Stomach (tissue), 9 donors: Measurements from ENCODE around the gene TRERF1. TPM values are rescaled to one million over a fixed set of nuclear protein-coding genes. Genes with fewer than 3 reads are reported as not detected.

Experiments
- DNase-seq, 2 donors: peaks; one replicate each; pipeline versions ENCODE4 v3.0.0 to v3.0.0-alpha.2; 2013 to 2019
- H3K27ac ChIP-seq, 5 donors: fragments of 200-600 bp in 4 of 5; sonication (generic) in 4 of 5; one replicate each; pipeline ENCODE4 v1.5.1; 2013 to 2019; ENCODE audit warnings: mild to moderate bottlenecking in 1 of 5, moderate library complexity in 1 of 5
- H3K27me3 ChIP-seq, 3 donors: fragments of 200-600 bp; sonication (generic); one replicate each; pipeline ENCODE4 v1.5.1; 2017 to 2019; ENCODE audit warnings: mixed run types in 1 of 3
- H3K36me3 ChIP-seq, 4 donors: fragments of 200-600 bp; sonication (generic); 1 replicate in 3 of 4; 2 replicates in 1 of 4; pipeline ENCODE4 v1.5.1; 2016 to 2019
- H3K4me1 ChIP-seq, 4 donors: fragments of 200-600 bp; sonication (generic); one replicate each; pipeline ENCODE4 v1.5.1; 2016 to 2019
- H3K4me3 ChIP-seq, 4 donors: fragments of 200-600 bp; sonication (generic) in 3 of 4; one replicate each; pipeline ENCODE4 v1.5.1; 2016 to 2019; ENCODE audit warnings: mild to moderate bottlenecking in 1 of 4
- H3K9me3 ChIP-seq, 4 donors: fragments of 200-600 bp; sonication (generic); one replicate each; pipeline ENCODE4 v1.5.1; 2016 to 2019
- EP300 ChIP-seq: sonication (generic); formaldehyde crosslinking; IDR thresholded peaks from one replicate; pipeline ENCODE4 v1.6.1; 2017; ENCODE audit warnings: antibody characterized with exemption
- POLR2A ChIP-seq, 4 donors: fragments of 450-650 bp; IDR thresholded peaks; one replicate each; pipeline ENCODE4 v1.6.1; 2016; ENCODE audit warnings: antibody characterized with exemption in 4 of 4, control low read depth in 2 of 4, mild to moderate bottlenecking in 1 of 4, moderate library complexity in 1 of 4
- POLR2AphosphoS5 ChIP-seq, 3 donors: sonication (generic); formaldehyde crosslinking; IDR thresholded peaks; one replicate each; pipeline ENCODE4 v1.6.1; 2016; ENCODE audit warnings: antibody characterized with exemption in 3 of 3
- WGBS, 5 donors: extraction: QIAGEN DNeasy Blood & Tissue Kit in 3 of 5; methylation state at CpG; one replicate each; pipeline versions ENCODE4 v1.1.5 to v1.1.7; 2013 to 2018; 5-methylcytosine and 5-hydroxymethylcytosine counted together
- intact Hi-C: fragments of 100-400 bp; cut with DNase I; formaldehyde crosslinking; loops from one replicate; pipeline ENCODE4 v1.15.1; 2023; ENCODE audit warnings: low total_unique reads
- polyA plus RNA-seq, 3 donors: library from polyadenylated mRNA; stranded (reverse); fragments of 200-250 nt; gene quantifications; one replicate each; pipeline ENCODE4 v1.2.3, GENCODE V29; 2013
- total RNA-seq, 5 donors: library from RNA; depleted of rRNA; stranded (reverse); fragments of >200 nt; gene quantifications; one replicate each; pipeline versions ENCODE4 v1.1.0 to v1.2.3, GENCODE V29; 2014 to 2016
- TF ChIP-seq, protein P1 (sequence below), 7 experiments: fragments of 450-650 bp in 4 of 7; fragments of 200-600 bp in 3 of 7; sonication (generic) in 3 of 7; IDR thresholded peaks; one replicate each; pipeline ENCODE4 v1.5.1; 2016 to 2019; ENCODE audit warnings: antibody characterized with exemption in 7 of 7, control low read depth in 2 of 7, mild to moderate bottlenecking in 1 of 7
- donor health status: healthy with polysubstance abuse.
- donor health status: Bipolar disorder and iron deficiency.
- donor health status: healthy.

Gene TRERF1
- total and polyA plus RNA-seq, 8 donors: 2.1 to 8.1 (median 4.9) TPM

DNA sequence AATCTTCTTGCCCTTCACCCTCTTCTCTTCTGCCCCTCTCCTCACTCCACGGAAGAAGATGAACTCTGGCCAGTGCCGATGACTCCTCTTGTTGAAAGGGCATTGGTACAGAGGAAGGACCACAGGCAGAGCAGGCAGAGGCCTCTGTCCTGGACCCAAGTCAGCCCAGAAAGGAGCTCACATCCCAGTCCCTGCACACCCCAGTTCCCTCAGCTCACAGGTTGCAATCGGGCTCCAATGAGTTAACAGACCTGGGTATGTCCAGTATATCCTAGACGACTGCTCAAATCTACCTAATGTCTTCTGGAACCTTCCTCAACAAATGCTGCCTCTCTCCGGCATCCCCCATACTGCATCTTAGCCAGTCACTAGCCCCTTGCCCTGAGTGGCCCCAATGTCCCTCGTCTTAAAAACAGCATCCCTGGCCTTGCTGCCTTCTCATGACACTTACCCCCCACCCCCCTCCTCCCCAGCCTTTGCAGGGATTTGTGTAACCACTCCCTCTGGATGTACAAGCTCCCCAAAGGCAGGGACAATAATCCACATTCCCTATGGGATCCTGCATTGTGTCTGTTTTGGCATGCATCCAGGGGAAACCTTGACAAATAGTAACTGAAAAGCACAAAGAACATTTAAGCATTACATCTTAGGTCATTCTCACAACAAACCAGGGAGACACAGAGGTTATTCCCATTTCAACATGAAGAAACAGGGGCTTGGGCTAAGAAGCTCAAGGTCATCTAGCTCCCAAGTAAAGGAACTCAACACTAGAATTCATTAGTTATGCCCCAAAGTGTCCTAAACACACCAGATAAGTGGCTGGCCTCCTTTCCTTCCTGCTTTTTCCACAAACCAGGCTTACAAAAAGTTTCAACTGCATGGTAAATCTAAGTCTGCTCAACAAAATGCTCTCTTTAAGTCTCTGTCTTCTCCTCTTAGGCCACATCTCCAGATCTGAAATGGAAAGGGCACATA is 45.1 kb downstream of the TRERF1 start:
- Histone ChIP-seq H3K27me3 (no peaks in the 10 kb centered on the region), H3K27ac (peak overlapping the region in 3 of 5 donors; percentile 4 to 57 (median 31)), H3K36me3 (no peaks in the 10 kb centered on the region), H3K4me1 (peaks cover 17 to 77% (median 31%) of the 10 kb centered on the region in 4 donors), H3K4me3 (no peak overlapping the region), H3K9me3 (no peaks in the 10 kb centered on the region)
- TF ChIP-seq EP300 (no peak), POLR2A (IDR thresholded peaks at IDR 0.05) (no peak), POLR2AphosphoS5 (IDR thresholded peaks at IDR 0.05) (no peak)
- DNase-seq: no peak
- intact Hi-C loops: no loop called here
- WGBS, 5 donors: 76 to 90% (median 86%) methylated on average over 6 of the region's 6 CpGs

DNA sequence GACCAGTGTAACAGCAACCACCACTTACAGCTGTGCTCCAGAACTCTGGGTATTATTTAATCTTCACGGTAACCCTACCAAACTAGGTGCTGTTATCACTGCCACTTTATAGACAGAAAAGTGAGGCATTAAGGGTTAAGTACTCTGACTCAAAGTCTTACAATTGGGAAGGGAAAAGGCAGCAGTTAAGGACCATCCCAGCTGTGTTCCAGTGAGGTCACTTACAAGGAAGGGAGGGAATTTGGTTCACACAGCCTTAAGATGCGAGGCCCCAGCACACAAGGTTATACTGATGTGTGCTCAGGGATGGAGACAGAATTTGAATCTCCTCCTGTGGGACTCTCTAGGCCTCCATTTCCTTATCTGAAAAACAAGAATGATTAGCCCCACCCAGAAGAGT is 46.7 kb downstream of the TRERF1 start:
- Histone ChIP-seq H3K36me3 (no peaks in the 10 kb centered on the region), H3K4me3 (no peak overlapping the region), H3K27me3 (no peaks in the 10 kb centered on the region), H3K4me1 (peaks cover 17 to 77% (median 31%) of the 10 kb centered on the region in 4 donors), H3K27ac (peak overlapping the region in 4 of 5 donors; percentile 16 to 70 (median 52)), H3K9me3 (no peaks in the 10 kb centered on the region)
- WGBS, 5 donors: 62 to 73% (median 65%) methylated on average over 2 of the region's 2 CpGs
- no peak for TF ChIP-seq POLR2AphosphoS5 (IDR thresholded peaks at IDR 0.05)
- no peak for TF ChIP-seq EP300
- TF ChIP-seq, protein P1, sequence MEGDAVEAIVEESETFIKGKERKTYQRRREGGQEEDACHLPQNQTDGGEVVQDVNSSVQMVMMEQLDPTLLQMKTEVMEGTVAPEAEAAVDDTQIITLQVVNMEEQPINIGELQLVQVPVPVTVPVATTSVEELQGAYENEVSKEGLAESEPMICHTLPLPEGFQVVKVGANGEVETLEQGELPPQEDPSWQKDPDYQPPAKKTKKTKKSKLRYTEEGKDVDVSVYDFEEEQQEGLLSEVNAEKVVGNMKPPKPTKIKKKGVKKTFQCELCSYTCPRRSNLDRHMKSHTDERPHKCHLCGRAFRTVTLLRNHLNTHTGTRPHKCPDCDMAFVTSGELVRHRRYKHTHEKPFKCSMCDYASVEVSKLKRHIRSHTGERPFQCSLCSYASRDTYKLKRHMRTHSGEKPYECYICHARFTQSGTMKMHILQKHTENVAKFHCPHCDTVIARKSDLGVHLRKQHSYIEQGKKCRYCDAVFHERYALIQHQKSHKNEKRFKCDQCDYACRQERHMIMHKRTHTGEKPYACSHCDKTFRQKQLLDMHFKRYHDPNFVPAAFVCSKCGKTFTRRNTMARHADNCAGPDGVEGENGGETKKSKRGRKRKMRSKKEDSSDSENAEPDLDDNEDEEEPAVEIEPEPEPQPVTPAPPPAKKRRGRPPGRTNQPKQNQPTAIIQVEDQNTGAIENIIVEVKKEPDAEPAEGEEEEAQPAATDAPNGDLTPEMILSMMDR (IDR thresholded peaks at IDR 0.05): no peak
- peak in 1 of 2 donors; percentile 53 for DNase-seq
- intact Hi-C loops: no loop called here

DNA sequence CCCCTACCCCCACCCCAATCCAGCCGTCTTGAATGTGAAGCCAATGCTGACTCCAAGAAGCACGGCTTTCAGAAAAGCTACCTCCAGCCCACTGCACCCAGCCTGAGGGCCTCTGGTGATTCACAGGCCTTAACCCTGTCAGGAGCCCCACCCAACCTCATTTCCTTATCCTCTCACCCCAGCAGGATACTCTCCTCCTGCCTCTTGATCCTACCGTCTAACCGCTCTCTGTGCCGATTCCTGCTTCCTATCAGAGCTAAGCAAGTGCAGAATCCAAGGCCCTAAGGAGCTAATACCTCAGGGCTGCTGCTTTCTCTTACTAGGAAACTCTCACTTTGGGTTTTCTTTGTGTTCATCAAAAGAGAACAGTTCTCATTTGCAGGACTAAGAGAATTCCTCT is 47.2 kb downstream of the TRERF1 start:
- H3K27me3 ChIP-seq: no peaks in the 10 kb centered on the region
- peak overlapping the region in 4 of 5 donors; percentile 16 to 70 (median 52) for H3K27ac ChIP-seq
- intact Hi-C loops: no loop called here
- WGBS, 5 donors: 38 to 57% (median 49%) methylated on average over 5 of the region's 5 CpGs
- no peak overlapping the region for H3K4me3 ChIP-seq
- H3K9me3 ChIP-seq: no peaks in the 10 kb centered on the region
- TF ChIP-seq POLR2A (IDR thresholded peaks at IDR 0.05) (no peak), EP300 (no peak), POLR2AphosphoS5 (IDR thresholded peaks at IDR 0.05) (peak in 1 of 3 donors; percentile 35)
- TF ChIP-seq, protein P1 (IDR thresholded peaks at IDR 0.05): no peak
- peak; percentile 45 to 74 for DNase-seq
- H3K4me1 ChIP-seq: peaks cover 17 to 72% (median 30%) of the 10 kb centered on the region in 4 donors
- no peaks in the 10 kb centered on the region for H3K36me3 ChIP-seq

DNA sequence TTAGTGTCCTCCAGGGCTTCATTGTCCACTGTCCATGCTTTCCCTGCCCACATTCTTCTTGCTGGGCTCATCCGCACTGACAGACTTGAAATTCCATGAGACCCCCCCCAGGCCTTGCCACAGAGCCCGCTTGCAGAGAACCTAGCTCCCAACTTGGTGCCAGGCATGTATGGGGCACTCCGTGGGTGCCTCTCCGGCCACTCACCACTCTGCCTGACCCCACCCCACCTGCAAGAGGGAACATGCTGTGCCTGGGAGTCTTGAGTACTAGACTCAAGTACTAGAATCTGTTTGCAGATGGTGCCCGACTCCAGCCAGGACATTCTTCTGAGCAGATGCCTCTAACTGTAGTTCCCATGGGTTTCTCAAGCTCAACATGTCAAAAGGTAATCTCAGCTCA is 47.9 kb downstream of the TRERF1 start:
- H3K4me3 ChIP-seq: no peak overlapping the region
- peaks cover 17 to 65% (median 27%) of the 10 kb centered on the region in 4 donors for H3K4me1 ChIP-seq
- H3K27ac ChIP-seq: peak overlapping the region; percentile 13 to 70 (median 35)
- 83 to 99% (median 85%) methylated on average over 5 of the region's 5 CpGs for WGBS, 5 donors
- no peaks in the 10 kb centered on the region for H3K9me3 ChIP-seq
- DNase-seq: no peak
- H3K27me3 ChIP-seq: no peaks in the 10 kb centered on the region
- TF ChIP-seq EP300 (no peak), POLR2AphosphoS5 (IDR thresholded peaks at IDR 0.05) (no peak), POLR2A (IDR thresholded peaks at IDR 0.05) (no peak)
- TF ChIP-seq, protein P1 (IDR thresholded peaks at IDR 0.05): no peak
- no peaks in the 10 kb centered on the region for H3K36me3 ChIP-seq
- intact Hi-C loops: no loop called here
